ENCODE measurements around the gene ANKMY2. TPM values are rescaled to one million over a fixed set of nuclear protein-coding genes. Genes with fewer than 3 reads are reported as not detected.

Gene ANKMY2
- total RNA-seq, 2 experiments from 2014 or later = 9.0 to 10.1 TPM

- DNase-seq (no peak), ATAC-seq (no peak)
- Mint-ChIP-seq H3K9me3 (ENCODE audit: low read depth) (no peaks in the 10 kb centered on the region), H3K27me3 (no peaks in the 10 kb centered on the region), H3K4me1 (peaks cover 50% of the 10 kb centered on the region), H3K27ac (no peak overlapping the region), H3K36me3 (ENCODE audit: low read depth) (peaks cover 25% of the 10 kb centered on the region), H3K4me3 (no peak overlapping the region)
- CTCF ChIA-PET = no interaction called here
- POLR2A ChIA-PET = interaction anchor here (0.7 kb wide), 1 partner anchor 967 kb away, joined by 5 read pairs; no protein-coding TSS in a partner anchor
- intact Hi-C loops (cut with DNase I, micrococcal nuclease) = no loop called here
Measured at GRCh38 chr7:16656141-16656540, 10.6 kb upstream of the ANKMY2 start.

- ATAC-seq = no peak
- ChIA-PET POLR2A (no interaction called here), CTCF (no interaction called here)
- no peak overlapping the region for H3K27ac Mint-ChIP-seq
- no peak for DNase-seq
- H3K9me3 Mint-ChIP-seq (ENCODE audit: low read depth) = no peaks in the 10 kb centered on the region
- no peak overlapping the region for H3K4me3 Mint-ChIP-seq
- no peaks in the 10 kb centered on the region for H3K27me3 Mint-ChIP-seq
- intact Hi-C loops (cut with DNase I, micrococcal nuclease) = no loop called here
- peaks cover 25% of the 10 kb centered on the region for H3K36me3 Mint-ChIP-seq (ENCODE audit: low read depth)
- H3K4me1 Mint-ChIP-seq = peaks cover 48% of the 10 kb centered on the region
Measured at GRCh38 chr7:16655394-16655793, 9.8 kb upstream of the ANKMY2 start.

- intact Hi-C loops (cut with DNase I, micrococcal nuclease) = no loop called here
- ChIA-PET POLR2A (interaction anchor here (0.8 kb wide), 1 partner anchor 542 kb away, joined by 4 read pairs; no protein-coding TSS in a partner anchor), CTCF (no interaction called here)
- no peak for ATAC-seq
- H3K36me3 Mint-ChIP-seq (ENCODE audit: low read depth) = peaks cover 36% of the 10 kb centered on the region
- DNase-seq = no peak
- H3K4me3 Mint-ChIP-seq = no peak overlapping the region
- no peak overlapping the region for H3K27ac Mint-ChIP-seq
- no peaks in the 10 kb centered on the region for H3K9me3 Mint-ChIP-seq (ENCODE audit: low read depth)
- H3K4me1 Mint-ChIP-seq = peaks cover 68% of the 10 kb centered on the region
- no peaks in the 10 kb centered on the region for H3K27me3 Mint-ChIP-seq
Measured at GRCh38 chr7:16652888-16653287, 7.3 kb upstream of the ANKMY2 start.

- no peaks in the 10 kb centered on the region for H3K9me3 Mint-ChIP-seq (ENCODE audit: low read depth)
- H3K4me3 Mint-ChIP-seq = no peak overlapping the region
- H3K27ac Mint-ChIP-seq = no peak overlapping the region
- POLR2A ChIA-PET = interaction anchor here (0.6 kb wide), 1 partner anchor 954 kb away, joined by 3 read pairs; no protein-coding TSS in a partner anchor
- ATAC-seq (no peak), DNase-seq (no peak)
- intact Hi-C loops (cut with DNase I, micrococcal nuclease) = no loop called here
- H3K36me3 Mint-ChIP-seq (ENCODE audit: low read depth) = peaks cover 33% of the 10 kb centered on the region
- CTCF ChIA-PET = no interaction called here
- no peaks in the 10 kb centered on the region for H3K27me3 Mint-ChIP-seq
- peaks cover 69% of the 10 kb centered on the region for H3K4me1 Mint-ChIP-seq
Measured at GRCh38 chr7:16652240-16652583, 6.7 kb upstream of the ANKMY2 start.

- DNase-seq (no peak), ATAC-seq (no peak)
- Mint-ChIP-seq H3K27me3 (no peaks in the 10 kb centered on the region), H3K4me3 (no peak overlapping the region), H3K4me1 (peaks cover 69% of the 10 kb centered on the region), H3K27ac (no peak overlapping the region), H3K36me3 (ENCODE audit: low read depth) (peaks cover 33% of the 10 kb centered on the region), H3K9me3 (ENCODE audit: low read depth) (no peaks in the 10 kb centered on the region)
- CTCF ChIA-PET = interaction anchor here (0.6 kb wide), 1 partner anchor 9 kb away, joined by 5 read pairs; no protein-coding TSS in a partner anchor
- intact Hi-C loops (cut with DNase I, micrococcal nuclease) = no loop called here
- POLR2A ChIA-PET = interaction anchor here (0.6 kb wide), 1 partner anchor 954 kb away, joined by 3 read pairs; no protein-coding TSS in a partner anchor
Measured at GRCh38 chr7:16651396-16652239, 6.1 kb upstream of the ANKMY2 start.

GRCh38 chr7:16650266-16650665, 4.7 kb upstream of the ANKMY2 start:
- ChIA-PET CTCF (no interaction called here), POLR2A (no interaction called here)
- Mint-ChIP-seq H3K4me1 (peaks cover 63% of the 10 kb centered on the region), H3K4me3 (peak overlapping the region; percentile 7), H3K27me3 (no peaks in the 10 kb centered on the region), H3K27ac (no peak overlapping the region), H3K9me3 (ENCODE audit: low read depth) (no peaks in the 10 kb centered on the region), H3K36me3 (ENCODE audit: low read depth) (peaks cover 31% of the 10 kb centered on the region)
- intact Hi-C loops (cut with DNase I, micrococcal nuclease) = no loop called here
- DNase-seq (no peak), ATAC-seq (no peak)

- DNase-seq (peak; percentile 14), ATAC-seq (no peak)
- no peaks in the 10 kb centered on the region for H3K9me3 Mint-ChIP-seq (ENCODE audit: low read depth)
- ChIA-PET CTCF (no interaction called here), POLR2A (interaction anchor here (0.8 kb wide), 1 partner anchor 10 kb away, joined by 4 read pairs; no protein-coding TSS in a partner anchor)
- H3K27ac Mint-ChIP-seq = peak overlapping the region; percentile 32
- peaks cover 33% of the 10 kb centered on the region for H3K36me3 Mint-ChIP-seq (ENCODE audit: low read depth)
- no peaks in the 10 kb centered on the region for H3K27me3 Mint-ChIP-seq
- H3K4me3 Mint-ChIP-seq = peak overlapping the region; percentile 32
- H3K4me1 Mint-ChIP-seq = peaks cover 58% of the 10 kb centered on the region
- intact Hi-C loops (cut with DNase I, micrococcal nuclease) = loop anchor here (1.0 to 10.0 kb wide), 5 partner anchors 29 to 1288 kb away; partner anchors contain the start of gene AHR (in 1 of the 2)
Measured at GRCh38 chr7:16649196-16649595, 3.6 kb upstream of the ANKMY2 start.

- H3K4me3 Mint-ChIP-seq = peak overlapping the region; percentile 32
- peaks cover 62% of the 10 kb centered on the region for H3K4me1 Mint-ChIP-seq
- no peaks in the 10 kb centered on the region for H3K9me3 Mint-ChIP-seq (ENCODE audit: low read depth)
- DNase-seq (no peak), ATAC-seq (no peak)
- CTCF ChIA-PET = interaction anchor here (0.6 kb wide), 1 partner anchor 89 kb away, joined by 3 read pairs; no protein-coding TSS in a partner anchor
- no peaks in the 10 kb centered on the region for H3K27me3 Mint-ChIP-seq
- POLR2A ChIA-PET = interaction anchor here (0.8 kb wide), 1 partner anchor 10 kb away, joined by 4 read pairs; no protein-coding TSS in a partner anchor
- H3K27ac Mint-ChIP-seq = peak overlapping the region; percentile 27
- intact Hi-C loops (cut with DNase I, micrococcal nuclease) = loop anchor here (5.0 to 10.0 kb wide), 4 partner anchors 496 to 1289 kb away; partner anchors contain the start of gene AHR (in 1 of the 2)
- peaks cover 32% of the 10 kb centered on the region for H3K36me3 Mint-ChIP-seq (ENCODE audit: low read depth)
Measured at GRCh38 chr7:16648551-16648950, 3.0 kb upstream of the ANKMY2 start.

- no peak for DNase-seq
- CTCF ChIA-PET = interaction anchor here (4.8 kb wide), 1 partner anchor 27 kb away, joined by 21 read pairs; no protein-coding TSS in a partner anchor
- Mint-ChIP-seq H3K4me3 (peak overlapping the region; percentile 98), H3K4me1 (peaks cover 62% of the 10 kb centered on the region), H3K27me3 (no peaks in the 10 kb centered on the region), H3K27ac (peak overlapping the region; percentile 94), H3K36me3 (ENCODE audit: low read depth) (peaks cover 28% of the 10 kb centered on the region), H3K9me3 (ENCODE audit: low read depth) (no peaks in the 10 kb centered on the region)
- POLR2A ChIA-PET = interaction anchor here (0.6 kb wide), 1 partner anchor 168 kb away, joined by 3 read pairs; no protein-coding TSS in a partner anchor
- no peak for ATAC-seq
- intact Hi-C loops (cut with DNase I, micrococcal nuclease) = loop anchor here (5.0 to 10.0 kb wide), 4 partner anchors 497 to 1290 kb away; partner anchors contain the start of gene AHR (in 1 of the 2)
Measured at GRCh38 chr7:16647435-16647960, 1.9 kb upstream of the ANKMY2 start.

- Mint-ChIP-seq H3K4me3 (peak overlapping the region; percentile 98), H3K9me3 (ENCODE audit: low read depth) (no peaks in the 10 kb centered on the region), H3K4me1 (peaks cover 54% of the 10 kb centered on the region), H3K27ac (peak overlapping the region; percentile 99), H3K36me3 (ENCODE audit: low read depth) (peaks cover 28% of the 10 kb centered on the region), H3K27me3 (no peaks in the 10 kb centered on the region)
- CTCF ChIA-PET = interaction anchor here (4.8 kb wide), 1 partner anchor 26 kb away, joined by 21 read pairs; no protein-coding TSS in a partner anchor
- ATAC-seq = peak; percentile 5
- intact Hi-C loops (cut with DNase I, micrococcal nuclease) = loop anchor here (1.0 to 10.0 kb wide), 6 partner anchors 226 to 1291 kb away; partner anchors contain the start of gene AHR (in 2 of the 2)
- POLR2A ChIA-PET = interaction anchor here (0.6 kb wide), 1 partner anchor 169 kb away, joined by 3 read pairs; no protein-coding TSS in a partner anchor
- no peak for DNase-seq
Measured at GRCh38 chr7:16646472-16647072, 1.0 kb upstream of the ANKMY2 start.

Measured in activated CD4-positive, alpha-beta T cell treated with anti-CD3 and anti-CD28 coated beads for 36 hours (primary cell).